ENCODE data around the gene SORCS3. TPM values are rescaled to one million over a fixed set of nuclear protein-coding genes. Genes with fewer than 3 reads are reported as not detected.
A peak's percentile ranks its signal among the peaks of the same experiment; 100 is the strongest.

Gene SORCS3
- total RNA-seq, 1 experiment from 2014 or later: 0.94 TPM

DNA sequence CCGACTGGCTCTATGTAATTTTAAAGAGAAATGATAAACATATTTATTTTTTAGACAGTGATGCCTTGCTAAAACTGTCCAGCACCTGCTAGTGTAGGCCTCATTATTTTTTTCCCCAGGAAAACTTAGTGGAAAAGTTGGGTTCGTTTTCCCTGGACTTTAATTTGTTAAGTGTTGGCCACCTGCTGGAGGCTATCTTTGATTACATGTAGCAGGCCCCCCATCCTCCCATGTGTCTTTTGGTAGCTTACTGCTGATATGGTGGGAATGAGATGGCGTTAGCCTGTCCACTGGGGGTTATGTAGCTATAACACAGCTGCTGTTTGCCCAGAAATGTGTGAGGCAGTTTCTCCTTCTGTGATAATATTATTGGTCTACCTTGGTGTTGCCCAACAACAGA, 265.0 kb downstream of the SORCS3 start:
- H3K27ac Mint-ChIP-seq: no peak overlapping the region
- no peak for DNase-seq (ENCODE audit: low spot score)
- H3K4me1 Mint-ChIP-seq: peaks cover 16% of the 10 kb centered on the region
- no peaks in the 10 kb centered on the region for H3K36me3 Mint-ChIP-seq
- ChIA-PET POLR2A (no interaction called here), CTCF (interaction anchor here (0.6 to 1.4 kb wide), 6 partner anchors 10 to 264 kb away, joined by 3 to 8 read pairs (median 4); no protein-coding TSS in a partner anchor)
- H3K9me3 Mint-ChIP-seq: no peaks in the 10 kb centered on the region
- TF ChIP-seq ZNF263 (CRISPR knock-in tag; IDR thresholded peaks at IDR 0.05; ENCODE audit: low read depth) (no peak), NFYB (CRISPR knock-in tag; conservative IDR thresholded peaks at IDR 0.05; ENCODE audit: low read depth) (no peak), FOXP1 (CRISPR knock-in tag; IDR thresholded peaks at IDR 0.05; ENCODE audit: borderline replicate concordance) (no peak), SMAD4 (CRISPR knock-in tag; IDR thresholded peaks at IDR 0.05) (no peak), RELA (CRISPR knock-in tag; IDR thresholded peaks at IDR 0.05; ENCODE audit: borderline replicate concordance) (no peak), PRRX2 (CRISPR knock-in tag; IDR thresholded peaks at IDR 0.05) (no peak)
- TF ChIP-seq, protein P1, sequence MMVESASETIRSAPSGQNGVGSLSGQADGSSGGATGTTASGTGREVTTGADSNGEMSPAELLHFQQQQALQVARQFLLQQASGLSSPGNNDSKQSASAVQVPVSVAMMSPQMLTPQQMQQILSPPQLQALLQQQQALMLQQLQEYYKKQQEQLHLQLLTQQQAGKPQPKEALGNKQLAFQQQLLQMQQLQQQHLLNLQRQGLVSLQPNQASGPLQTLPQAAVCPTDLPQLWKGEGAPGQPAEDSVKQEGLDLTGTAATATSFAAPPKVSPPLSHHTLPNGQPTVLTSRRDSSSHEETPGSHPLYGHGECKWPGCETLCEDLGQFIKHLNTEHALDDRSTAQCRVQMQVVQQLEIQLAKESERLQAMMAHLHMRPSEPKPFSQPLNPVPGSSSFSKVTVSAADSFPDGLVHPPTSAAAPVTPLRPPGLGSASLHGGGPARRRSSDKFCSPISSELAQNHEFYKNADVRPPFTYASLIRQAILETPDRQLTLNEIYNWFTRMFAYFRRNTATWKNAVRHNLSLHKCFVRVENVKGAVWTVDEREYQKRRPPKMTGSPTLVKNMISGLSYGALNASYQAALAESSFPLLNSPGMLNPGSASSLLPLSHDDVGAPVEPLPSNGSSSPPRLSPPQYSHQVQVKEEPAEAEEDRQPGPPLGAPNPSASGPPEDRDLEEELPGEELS (CRISPR knock-in tag; IDR thresholded peaks at IDR 0.05): no peak
- TF ChIP-seq, protein P2, sequence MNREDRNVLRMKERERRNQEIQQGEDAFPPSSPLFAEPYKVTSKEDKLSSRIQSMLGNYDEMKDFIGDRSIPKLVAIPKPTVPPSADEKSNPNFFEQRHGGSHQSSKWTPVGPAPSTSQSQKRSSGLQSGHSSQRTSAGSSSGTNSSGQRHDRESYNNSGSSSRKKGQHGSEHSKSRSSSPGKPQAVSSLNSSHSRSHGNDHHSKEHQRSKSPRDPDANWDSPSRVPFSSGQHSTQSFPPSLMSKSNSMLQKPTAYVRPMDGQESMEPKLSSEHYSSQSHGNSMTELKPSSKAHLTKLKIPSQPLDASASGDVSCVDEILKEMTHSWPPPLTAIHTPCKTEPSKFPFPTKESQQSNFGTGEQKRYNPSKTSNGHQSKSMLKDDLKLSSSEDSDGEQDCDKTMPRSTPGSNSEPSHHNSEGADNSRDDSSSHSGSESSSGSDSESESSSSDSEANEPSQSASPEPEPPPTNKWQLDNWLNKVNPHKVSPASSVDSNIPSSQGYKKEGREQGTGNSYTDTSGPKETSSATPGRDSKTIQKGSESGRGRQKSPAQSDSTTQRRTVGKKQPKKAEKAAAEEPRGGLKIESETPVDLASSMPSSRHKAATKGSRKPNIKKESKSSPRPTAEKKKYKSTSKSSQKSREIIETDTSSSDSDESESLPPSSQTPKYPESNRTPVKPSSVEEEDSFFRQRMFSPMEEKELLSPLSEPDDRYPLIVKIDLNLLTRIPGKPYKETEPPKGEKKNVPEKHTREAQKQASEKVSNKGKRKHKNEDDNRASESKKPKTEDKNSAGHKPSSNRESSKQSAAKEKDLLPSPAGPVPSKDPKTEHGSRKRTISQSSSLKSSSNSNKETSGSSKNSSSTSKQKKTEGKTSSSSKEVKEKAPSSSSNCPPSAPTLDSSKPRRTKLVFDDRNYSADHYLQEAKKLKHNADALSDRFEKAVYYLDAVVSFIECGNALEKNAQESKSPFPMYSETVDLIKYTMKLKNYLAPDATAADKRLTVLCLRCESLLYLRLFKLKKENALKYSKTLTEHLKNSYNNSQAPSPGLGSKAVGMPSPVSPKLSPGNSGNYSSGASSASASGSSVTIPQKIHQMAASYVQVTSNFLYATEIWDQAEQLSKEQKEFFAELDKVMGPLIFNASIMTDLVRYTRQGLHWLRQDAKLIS (CRISPR knock-in tag; IDR thresholded peaks at IDR 0.05; ENCODE audit: borderline replicate concordance): no peak
- TF ChIP-seq, protein P3, sequence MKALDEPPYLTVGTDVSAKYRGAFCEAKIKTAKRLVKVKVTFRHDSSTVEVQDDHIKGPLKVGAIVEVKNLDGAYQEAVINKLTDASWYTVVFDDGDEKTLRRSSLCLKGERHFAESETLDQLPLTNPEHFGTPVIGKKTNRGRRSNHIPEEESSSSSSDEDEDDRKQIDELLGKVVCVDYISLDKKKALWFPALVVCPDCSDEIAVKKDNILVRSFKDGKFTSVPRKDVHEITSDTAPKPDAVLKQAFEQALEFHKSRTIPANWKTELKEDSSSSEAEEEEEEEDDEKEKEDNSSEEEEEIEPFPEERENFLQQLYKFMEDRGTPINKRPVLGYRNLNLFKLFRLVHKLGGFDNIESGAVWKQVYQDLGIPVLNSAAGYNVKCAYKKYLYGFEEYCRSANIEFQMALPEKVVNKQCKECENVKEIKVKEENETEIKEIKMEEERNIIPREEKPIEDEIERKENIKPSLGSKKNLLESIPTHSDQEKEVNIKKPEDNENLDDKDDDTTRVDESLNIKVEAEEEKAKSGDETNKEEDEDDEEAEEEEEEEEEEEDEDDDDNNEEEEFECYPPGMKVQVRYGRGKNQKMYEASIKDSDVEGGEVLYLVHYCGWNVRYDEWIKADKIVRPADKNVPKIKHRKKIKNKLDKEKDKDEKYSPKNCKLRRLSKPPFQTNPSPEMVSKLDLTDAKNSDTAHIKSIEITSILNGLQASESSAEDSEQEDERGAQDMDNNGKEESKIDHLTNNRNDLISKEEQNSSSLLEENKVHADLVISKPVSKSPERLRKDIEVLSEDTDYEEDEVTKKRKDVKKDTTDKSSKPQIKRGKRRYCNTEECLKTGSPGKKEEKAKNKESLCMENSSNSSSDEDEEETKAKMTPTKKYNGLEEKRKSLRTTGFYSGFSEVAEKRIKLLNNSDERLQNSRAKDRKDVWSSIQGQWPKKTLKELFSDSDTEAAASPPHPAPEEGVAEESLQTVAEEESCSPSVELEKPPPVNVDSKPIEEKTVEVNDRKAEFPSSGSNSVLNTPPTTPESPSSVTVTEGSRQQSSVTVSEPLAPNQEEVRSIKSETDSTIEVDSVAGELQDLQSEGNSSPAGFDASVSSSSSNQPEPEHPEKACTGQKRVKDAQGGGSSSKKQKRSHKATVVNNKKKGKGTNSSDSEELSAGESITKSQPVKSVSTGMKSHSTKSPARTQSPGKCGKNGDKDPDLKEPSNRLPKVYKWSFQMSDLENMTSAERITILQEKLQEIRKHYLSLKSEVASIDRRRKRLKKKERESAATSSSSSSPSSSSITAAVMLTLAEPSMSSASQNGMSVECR (CRISPR knock-in tag; IDR thresholded peaks at IDR 0.05; ENCODE audit: borderline replicate concordance): no peak
- TF ChIP-seq, protein P4, sequence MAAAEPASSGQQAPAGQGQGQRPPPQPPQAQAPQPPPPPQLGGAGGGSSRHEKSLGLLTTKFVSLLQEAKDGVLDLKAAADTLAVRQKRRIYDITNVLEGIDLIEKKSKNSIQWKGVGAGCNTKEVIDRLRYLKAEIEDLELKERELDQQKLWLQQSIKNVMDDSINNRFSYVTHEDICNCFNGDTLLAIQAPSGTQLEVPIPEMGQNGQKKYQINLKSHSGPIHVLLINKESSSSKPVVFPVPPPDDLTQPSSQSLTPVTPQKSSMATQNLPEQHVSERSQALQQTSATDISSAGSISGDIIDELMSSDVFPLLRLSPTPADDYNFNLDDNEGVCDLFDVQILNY (CRISPR knock-in tag; IDR thresholded peaks at IDR 0.05): no peak
- peak; percentile 46; the same call in 1 of the 2 replicates for ATAC-seq
- H3K27me3 Mint-ChIP-seq (ENCODE audit: low read depth): no peaks in the 10 kb centered on the region
- no peak overlapping the region for H3K4me3 Mint-ChIP-seq

DNA sequence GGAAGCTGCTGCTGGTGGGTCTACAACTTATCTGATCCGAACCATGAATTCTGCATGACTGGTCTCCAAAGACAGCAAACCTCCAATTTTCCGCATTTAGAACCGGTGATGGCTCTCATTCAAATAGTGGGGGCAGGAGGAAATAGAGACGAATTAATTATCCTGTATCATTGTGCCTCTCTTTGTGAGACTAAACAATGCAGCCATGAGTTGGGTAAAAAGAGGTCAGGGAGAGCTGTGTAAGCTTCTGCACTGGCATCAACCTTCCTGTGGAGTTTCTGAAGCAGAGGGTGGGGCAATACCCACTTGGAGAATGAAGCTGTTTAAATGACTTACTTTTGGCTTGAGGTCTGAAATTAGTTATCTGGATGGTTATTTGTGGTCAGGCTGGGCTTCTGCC, 266.4 kb downstream of the SORCS3 start:
- no peak for DNase-seq (ENCODE audit: low spot score)
- Mint-ChIP-seq H3K27ac (no peak overlapping the region), H3K27me3 (ENCODE audit: low read depth) (no peaks in the 10 kb centered on the region), H3K4me3 (no peak overlapping the region), H3K36me3 (no peaks in the 10 kb centered on the region), H3K9me3 (no peaks in the 10 kb centered on the region), H3K4me1 (peaks cover 16% of the 10 kb centered on the region)
- ChIA-PET POLR2A (no interaction called here), CTCF (interaction anchor here (0.6 kb wide), 1 partner anchor 265 kb away, joined by 3 read pairs; no protein-coding TSS in a partner anchor)
- no peak for ATAC-seq
- TF ChIP-seq, protein P5, sequence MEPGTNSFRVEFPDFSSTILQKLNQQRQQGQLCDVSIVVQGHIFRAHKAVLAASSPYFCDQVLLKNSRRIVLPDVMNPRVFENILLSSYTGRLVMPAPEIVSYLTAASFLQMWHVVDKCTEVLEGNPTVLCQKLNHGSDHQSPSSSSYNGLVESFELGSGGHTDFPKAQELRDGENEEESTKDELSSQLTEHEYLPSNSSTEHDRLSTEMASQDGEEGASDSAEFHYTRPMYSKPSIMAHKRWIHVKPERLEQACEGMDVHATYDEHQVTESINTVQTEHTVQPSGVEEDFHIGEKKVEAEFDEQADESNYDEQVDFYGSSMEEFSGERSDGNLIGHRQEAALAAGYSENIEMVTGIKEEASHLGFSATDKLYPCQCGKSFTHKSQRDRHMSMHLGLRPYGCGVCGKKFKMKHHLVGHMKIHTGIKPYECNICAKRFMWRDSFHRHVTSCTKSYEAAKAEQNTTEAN (CRISPR knock-in tag; IDR thresholded peaks at IDR 0.05): no peak
- TF ChIP-seq OVOL2 (CRISPR knock-in tag; IDR thresholded peaks at IDR 0.05; ENCODE audit: borderline replicate concordance) (no peak), TEAD1 (CRISPR knock-in tag; IDR thresholded peaks at IDR 0.05) (no peak), SMAD4 (CRISPR knock-in tag; IDR thresholded peaks at IDR 0.05) (no peak), KAT7 (CRISPR knock-in tag; IDR thresholded peaks at IDR 0.05; ENCODE audit: borderline replicate concordance) (no peak), TCF7 (CRISPR knock-in tag; IDR thresholded peaks at IDR 0.05; ENCODE audit: low read depth) (no peak)

All from WTC11 (cell line).